ENCODE results near the gene RPS15A.

- TF ChIP-seq CTCF (IDR thresholded peaks at IDR 0.05) (no peak), POLR2A (IDR thresholded peaks at IDR 0.05) (no peak)
Observed at GRCh38 chr16:18783430-18784341, 6.4 kb downstream of the RPS15A start.

All from thyroid gland (tissue), 4 donors.